Heart right ventricle (tissue), 16 donors: Measurements from ENCODE around the gene SRGAP3. TPM values are rescaled to one million over a fixed set of nuclear protein-coding genes. Genes with fewer than 3 reads are reported as not detected.
A peak's percentile ranks its signal among the peaks of the same experiment; 100 is the strongest.

ENCODE experiments used
- ATAC-seq, 8 donors: fragments of 200-7000 bp; cut with Tn5 transposase; one replicate each; pipeline ENCODE4 v1.9.1; 2020; ENCODE audit warnings: mild to moderate bottlenecking in 8 of 8, moderate library complexity in 8 of 8, moderate number of reproducible peaks in 1 of 8
- DNase-seq, 2 donors: peaks; one replicate each; pipeline ENCODE4 v3.0.0-alpha.2; 2020
- H3K27ac ChIP-seq, 10 donors: fragments of 200-600 bp; sonication (generic) in 2 of 10; one replicate each; pipeline versions ENCODE4 v1.5.0 to v1.8.0; 2020 to 2022; ENCODE audit warnings: mild to moderate bottlenecking in 3 of 10
- H3K27me3 ChIP-seq, 7 donors: fragments of 200-600 bp; one replicate each; pipeline ENCODE4 v1.8.0; 2021 to 2022; ENCODE audit warnings: mild to moderate bottlenecking in 2 of 7
- H3K36me3 ChIP-seq, 9 donors: fragments of 200-600 bp; sonication (generic) in 1 of 9; one replicate each; pipeline versions ENCODE4 v1.5.0 to v1.8.0; 2020 to 2022; ENCODE audit warnings: mild to moderate bottlenecking in 2 of 9
- H3K4me1 ChIP-seq, 9 donors: fragments of 200-600 bp; sonication (generic) in 1 of 9; one replicate each; pipeline versions ENCODE4 v1.5.0 to v1.8.0; 2020 to 2022; ENCODE audit warnings: mild to moderate bottlenecking in 4 of 9
- H3K4me3 ChIP-seq, 10 donors: fragments of 200-600 bp; sonication (generic) in 2 of 10; one replicate each; pipeline versions ENCODE4 v1.5.0 to v1.8.0; 2020 to 2022; ENCODE audit warnings: mild to moderate bottlenecking in 7 of 10, moderate library complexity in 2 of 10
- H3K9me3 ChIP-seq, 11 donors: fragments of 200-600 bp in 10 of 11; sonication (generic) in 2 of 11; one replicate each; pipeline versions ENCODE4 v1.5.0 to v1.8.0; 2013 to 2022; ENCODE audit warnings: mild to moderate bottlenecking in 2 of 11, control low read depth in 1 of 11, moderate library complexity in 1 of 11
- WGBS, 2 donors: extraction: QIAGEN DNeasy Blood & Tissue Kit; methylation state at CpG; one replicate each; pipeline ENCODE4 v1.1.7; 2013; ENCODE audit warnings: inconsistent platforms in 1 of 2; 5-methylcytosine and 5-hydroxymethylcytosine counted together
- intact Hi-C, 10 donors: fragments of 100-400 bp; cut with DNase I; formaldehyde crosslinking; loops; one replicate each; pipeline versions ENCODE4 v1.11.1 to v1.14.2; 2022
- polyA plus RNA-seq, 2 donors: library from polyadenylated mRNA; stranded (reverse); fragments of 200-250 nt; gene quantifications; one replicate each; pipeline ENCODE4 v1.2.3, GENCODE V29; 2013
- total RNA-seq, 10 donors: library from RNA; stranded (reverse); fragmentation: NEBNext Ultra II Directional in 3 of 10; extraction: Animal tissue kit (Norgen Biotek cat#: 25700) in 3 of 10; gene quantifications; one replicate each; pipeline versions ENCODE4 v1.2.1 to v1.2.4, GENCODE V29; 2021 to 2023
- TF ChIP-seq, protein P1 (sequence below), 9 donors: fragments of 200-600 bp; sonication (generic) in 2 of 9; IDR thresholded peaks; one replicate each; pipeline versions ENCODE4 v1.5.0 to v1.8.0; 2021 to 2022; ENCODE audit warnings: antibody characterized with exemption in 9 of 9, mild to moderate bottlenecking in 5 of 9, moderate library complexity in 1 of 9
- donor health status: Arrhythmogenic right ventricular cardiomyopathy.
- donor health status: ischemic (EF 13 %, LVEDD 7.1; RV severe dilation, severe dysfunction).
- donor health status: healthy with polysubstance abuse.
- donor health status: DM: no; HTN: yes; CAD: no.
- donor health status: DM: no; HTN: no; CAD: no.
- donor health status: ischemic (EF 25% LVEDD 6.9; RV normal size, moderate dysfunction).
- donor health status: ischemic (EF 25% LVEDD 5.7; RV mildly dilated, moderate dysfunction).
- donor health status: healthy.
- donor health status: DM: yes; HTN: yes; CAD: no.
- donor health status: Ischemic cardiomyopathy.
- donor health status: ischemic (EF 35%, LVEDD 5.7; RV mildly dilated, moderate dysfunction).
- donor health status: nonischemic (EF 11% LVEDD 7.7; RV severe dilation, severe dysfunction).
- donor health status: DM: yes; HTN: yes; CAD: no.
- donor health status: PGD.
- donor health status: ischemic (EF 29% LVEDD 5.4; RV normal size, mild dysfunction).
- donor health status: nonischemic (EF 23%, LVEDD 6.1; RV moderate dilation, normal function).

Gene SRGAP3
- total and polyA plus RNA-seq, 12 donors: 0.67 to 16.1 (median 10.6) TPM

GRCh38 chr3:9075762-9076161 lies 173.7 kb downstream of the SRGAP3 start:
- Histone ChIP-seq H3K36me3 (no peaks in the 10 kb centered on the region), H3K27ac (no peak overlapping the region), H3K4me3 (no peak overlapping the region), H3K9me3 (no peaks in the 10 kb centered on the region), H3K27me3 (no peaks in the 10 kb centered on the region), H3K4me1 (peaks cover 0 to 27% (median 2%) of the 10 kb centered on the region in 9 donors)
- 93 to 96% methylated on average over 1 of the region's 1 CpG for WGBS, 2 donors
- intact Hi-C loops: loop anchor here in 1 of 10 donors (10.0 kb wide), 1 partner anchor 219 kb away; no protein-coding TSS in a partner anchor
- no peak for ATAC-seq
- TF ChIP-seq, protein P1, sequence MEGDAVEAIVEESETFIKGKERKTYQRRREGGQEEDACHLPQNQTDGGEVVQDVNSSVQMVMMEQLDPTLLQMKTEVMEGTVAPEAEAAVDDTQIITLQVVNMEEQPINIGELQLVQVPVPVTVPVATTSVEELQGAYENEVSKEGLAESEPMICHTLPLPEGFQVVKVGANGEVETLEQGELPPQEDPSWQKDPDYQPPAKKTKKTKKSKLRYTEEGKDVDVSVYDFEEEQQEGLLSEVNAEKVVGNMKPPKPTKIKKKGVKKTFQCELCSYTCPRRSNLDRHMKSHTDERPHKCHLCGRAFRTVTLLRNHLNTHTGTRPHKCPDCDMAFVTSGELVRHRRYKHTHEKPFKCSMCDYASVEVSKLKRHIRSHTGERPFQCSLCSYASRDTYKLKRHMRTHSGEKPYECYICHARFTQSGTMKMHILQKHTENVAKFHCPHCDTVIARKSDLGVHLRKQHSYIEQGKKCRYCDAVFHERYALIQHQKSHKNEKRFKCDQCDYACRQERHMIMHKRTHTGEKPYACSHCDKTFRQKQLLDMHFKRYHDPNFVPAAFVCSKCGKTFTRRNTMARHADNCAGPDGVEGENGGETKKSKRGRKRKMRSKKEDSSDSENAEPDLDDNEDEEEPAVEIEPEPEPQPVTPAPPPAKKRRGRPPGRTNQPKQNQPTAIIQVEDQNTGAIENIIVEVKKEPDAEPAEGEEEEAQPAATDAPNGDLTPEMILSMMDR (IDR thresholded peaks at IDR 0.05): no peak
- no peak for DNase-seq

DNA sequence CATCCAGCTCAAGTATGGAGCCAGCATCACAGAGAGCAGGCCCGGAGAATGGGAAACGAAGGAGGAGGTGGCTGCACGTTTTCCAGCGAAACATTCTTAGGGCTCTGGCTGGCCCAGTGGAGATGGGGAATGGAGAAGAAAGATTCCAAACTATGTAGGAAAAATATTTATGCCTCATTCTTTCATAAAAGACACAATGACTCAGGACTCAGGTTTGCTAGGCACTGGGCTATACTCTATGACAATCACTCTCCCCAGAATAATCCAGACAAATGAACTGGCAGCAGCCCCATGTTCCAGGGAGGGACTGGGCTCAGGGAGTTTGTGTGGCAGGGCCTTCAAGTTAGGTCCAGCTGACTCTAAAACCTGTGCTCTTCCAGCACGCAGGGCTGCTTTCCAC lies 175.4 kb downstream of the SRGAP3 start:
- Histone ChIP-seq H3K36me3 (no peaks in the 10 kb centered on the region), H3K4me1 (peaks cover 0 to 27% (median 2%) of the 10 kb centered on the region in 9 donors), H3K9me3 (no peaks in the 10 kb centered on the region), H3K27ac (no peak overlapping the region), H3K4me3 (no peak overlapping the region), H3K27me3 (no peaks in the 10 kb centered on the region)
- WGBS, 2 donors: 72 to 81% methylated on average over 5 of the region's 5 CpGs
- TF ChIP-seq, protein P1 (IDR thresholded peaks at IDR 0.05): no peak
- intact Hi-C loops: loop anchor here in 4 of 10 donors (5.0 to 10.0 kb wide), 3 partner anchors 87 to 228 kb away; no protein-coding TSS in a partner anchor
- ATAC-seq (peak in 2 of 8 donors; percentile 51 to 68), DNase-seq (no peak)

DNA sequence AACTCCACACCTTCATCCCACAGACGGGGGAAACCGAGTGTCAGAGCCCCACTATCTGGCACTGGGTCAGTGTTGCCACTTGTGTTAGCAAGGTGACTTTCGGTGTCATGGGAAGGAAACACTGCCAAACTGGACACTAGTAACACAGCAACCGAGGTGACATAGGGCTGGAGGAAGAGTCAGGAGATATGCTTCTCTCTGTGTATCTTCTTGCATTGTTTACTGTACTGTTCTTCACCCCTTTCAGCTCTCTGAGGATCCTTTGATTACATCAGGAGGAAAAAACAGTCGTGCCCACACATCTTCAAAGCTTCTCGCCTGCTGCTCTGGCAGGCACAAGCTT lies 176.8 kb downstream of the SRGAP3 start:
- WGBS, 2 donors: 33 to 51% methylated on average over 6 of the region's 6 CpGs

GRCh38 chr3:9071936-9072666 lies 177.3 kb downstream of the SRGAP3 start:
- Histone ChIP-seq H3K4me3 (no peak overlapping the region), H3K4me1 (peaks cover 0 to 42% (median 8%) of the 10 kb centered on the region in 9 donors), H3K27ac (peak overlapping the region in 5 of 10 donors; percentile 34 to 61 (median 55)), H3K36me3 (no peaks in the 10 kb centered on the region), H3K9me3 (no peaks in the 10 kb centered on the region), H3K27me3 (no peaks in the 10 kb centered on the region)
- TF ChIP-seq, protein P1 (IDR thresholded peaks at IDR 0.05): no peak
- intact Hi-C loops: loop anchor here in 4 of 10 donors (5.0 to 10.0 kb wide), 3 partner anchors 85 to 230 kb away; no protein-coding TSS in a partner anchor
- DNase-seq (no peak), ATAC-seq (peak; percentile 24 to 72 (median 58))
- WGBS, 2 donors: 63 to 72% methylated on average over 10 of the region's 10 CpGs

More for the DNA sequence above, 176.8 kb downstream of the SRGAP3 start:
- H3K27ac ChIP-seq: peak overlapping the region in 5 of 10 donors; percentile 34 to 61 (median 55)
- H3K36me3 ChIP-seq: no peaks in the 10 kb centered on the region
- DNase-seq (peak in 1 of 2 donors; percentile 50), ATAC-seq (peak; percentile 56 to 90 (median 80))
- H3K9me3 ChIP-seq: no peaks in the 10 kb centered on the region
- intact Hi-C loops: loop anchor here in 4 of 10 donors (5.0 to 10.0 kb wide), 3 partner anchors 85 to 230 kb away; no protein-coding TSS in a partner anchor
- no peaks in the 10 kb centered on the region for H3K27me3 ChIP-seq
- no peak overlapping the region for H3K4me3 ChIP-seq
- H3K4me1 ChIP-seq: peaks cover 0 to 36% (median 8%) of the 10 kb centered on the region in 9 donors
- TF ChIP-seq, protein P1 (IDR thresholded peaks at IDR 0.05): no peak
